SH-SY5Y (cell line): Measurements from ENCODE around the gene ELMO1.

ENCODE experiments used
- GATA2 ChIP-seq: IDR thresholded peaks from 2 replicates; pipeline ENCODE4 v1.6.1; 2011; ENCODE audit warnings: mild to moderate bottlenecking, low read depth, low read length
- GATA3 ChIP-seq: IDR thresholded peaks from 2 replicates; pipeline ENCODE4 v1.6.1; 2011; ENCODE audit warnings: low read depth, mild to moderate bottlenecking, low read length, moderate library complexity

The ELMO1 gene

GRCh38 chr7:37113661-37114355, 334.9 kb downstream of the ELMO1 start:
- TF ChIP-seq GATA3 = no peak
- no peak for TF ChIP-seq GATA2

- TF ChIP-seq GATA3 = no peak
- 0 out of 2 replicates have a peak, but pooled peaks have one; percentile 21 for TF ChIP-seq GATA2
Measured at GRCh38 chr7:37112876-37113275, 335.8 kb downstream of the ELMO1 start.

GRCh38 chr7:37112218-37112617, 336.4 kb downstream of the ELMO1 start:
- TF ChIP-seq GATA3 (no peak), GATA2 (no peak)

GRCh38 chr7:37111459-37111858, 337.2 kb downstream of the ELMO1 start:
- TF ChIP-seq GATA2 = no peak
- no peak for TF ChIP-seq GATA3

- TF ChIP-seq GATA2 (no peak), GATA3 (no peak)
Measured at GRCh38 chr7:37110660-37111424, 337.8 kb downstream of the ELMO1 start.

- no peak for TF ChIP-seq GATA3
- TF ChIP-seq GATA2 = no peak
Measured at GRCh38 chr7:37109843-37110242, 338.8 kb downstream of the ELMO1 start.

- TF ChIP-seq GATA2 (no peak), GATA3 (no peak)
Measured at GRCh38 chr7:37109016-37109683, 339.5 kb downstream of the ELMO1 start.

GRCh38 chr7:37108615-37109014, 340.0 kb downstream of the ELMO1 start:
- TF ChIP-seq GATA2 (no peak), GATA3 (no peak)

GRCh38 chr7:37107047-37107750, 341.5 kb downstream of the ELMO1 start:
- TF ChIP-seq GATA3 (no peak), GATA2 (no peak)

- no peak for TF ChIP-seq GATA2
- no peak for TF ChIP-seq GATA3
Measured at GRCh38 chr7:37105762-37106161, 342.9 kb downstream of the ELMO1 start.

- no peak for TF ChIP-seq GATA2
- no peak for TF ChIP-seq GATA3
Measured at GRCh38 chr7:37104822-37105518, 343.7 kb downstream of the ELMO1 start.

- no peak for TF ChIP-seq GATA2
Measured at GRCh38 chr7:37102518-37103137, 346.0 kb downstream of the ELMO1 start.

GRCh38 chr7:37100735-37101331, 347.8 kb downstream of the ELMO1 start:
- TF ChIP-seq GATA3 (no peak), GATA2 (no peak)
